Heart left ventricle (tissue), 13 donors: Measurements from ENCODE around the gene KIF5B.

Experiments
- CTCF ChIP-seq, 12 donors: fragments of 200-600 bp; sonication (generic) in 4 of 12; IDR thresholded peaks; one replicate each; pipeline versions ENCODE4 v1.5.0 to v1.8.0; 2018 to 2022; ENCODE audit warnings: antibody characterized with exemption in 12 of 12, mild to moderate bottlenecking in 5 of 12
- POLR2A ChIP-seq, 2 donors: fragments of 450-650 bp; IDR thresholded peaks; one replicate each; pipeline ENCODE4 v1.6.1; 2017; ENCODE audit warnings: antibody characterized with exemption in 2 of 2, mild to moderate bottlenecking in 2 of 2, moderate library complexity in 2 of 2
- donor health status: ischemic (EF 13 %, LVEDD 7.1; RV severe dilation, severe dysfunction).
- donor health status: DM: no; HTN: yes; CAD: no.
- donor health status: DM: no; HTN: no; CAD: no.
- donor health status: ischemic (EF 25% LVEDD 6.9; RV normal size, moderate dysfunction).
- donor health status: ischemic (EF 25% LVEDD 5.7; RV mildly dilated, moderate dysfunction).
- donor health status: ischemic (EF 35%, LVEDD 5.7; RV mildly dilated, moderate dysfunction).
- donor health status: nonischemic (EF 11% LVEDD 7.7; RV severe dilation, severe dysfunction).
- donor health status: DM: yes; HTN: yes; CAD: no.
- donor health status: PGD.
- donor health status: ischemic (EF 29% LVEDD 5.4; RV normal size, mild dysfunction).
- donor health status: nonischemic (EF 23%, LVEDD 6.1; RV moderate dilation, normal function).

GRCh38 chr10:32065856-32066255 is 9.6 kb upstream of the KIF5B start:
- TF ChIP-seq POLR2A (IDR thresholded peaks at IDR 0.05) (no peak), CTCF (IDR thresholded peaks at IDR 0.05) (no peak)
